Right atrium auricular region (tissue), 2 donors: ENCODE results near the gene AIM2. TPM values are rescaled to one million over a fixed set of nuclear protein-coding genes. Genes with fewer than 3 reads are reported as not detected.
"Not testable (repeated sequence)": the region's sequence is repeated elsewhere in the genome, so short reads cannot be mapped to it uniquely, and the experiment has no call there.

ENCODE experiments used
- DNase-seq: peaks from one replicate; pipeline ENCODE4 v3.0.0-alpha.2; 2019; ENCODE audit warnings: low spot score
- H3K27ac ChIP-seq, 2 donors: fragments of 200-600 bp; sonication (generic); 1 replicate in 1 of 2; 2 replicates in 1 of 2; pipeline ENCODE4 v1.5.1; 2016 to 2019
- H3K27me3 ChIP-seq, 2 donors: fragments of 200-600 bp; sonication (generic); one replicate each; pipeline versions ENCODE4 v1.5.1 to v1.6.0; 2017 to 2019
- H3K36me3 ChIP-seq: fragments of 200-600 bp; sonication (generic); one replicate; pipeline ENCODE4 v1.5.1; 2016
- H3K4me1 ChIP-seq, 2 donors: fragments of 200-600 bp; sonication (generic); one replicate each; pipeline versions ENCODE4 v1.5.1 to v1.6.0; 2017 to 2019
- H3K4me3 ChIP-seq, 2 donors: fragments of 200-600 bp; sonication (generic); 1 replicate in 1 of 2; 2 replicates in 1 of 2; pipeline ENCODE4 v1.5.1; 2017 to 2019; ENCODE audit warnings: mild to moderate bottlenecking in 1 of 2, moderate library complexity in 1 of 2
- H3K9me3 ChIP-seq, 2 donors: fragments of 200-600 bp; sonication (generic); one replicate each; pipeline ENCODE4 v1.5.1; 2019
- total RNA-seq, 2 donors: library from RNA; depleted of rRNA; stranded (reverse); fragments of >200 nt; gene quantifications; one replicate each; pipeline ENCODE4 v1.1.0, GENCODE V29; 2016
- TF ChIP-seq, protein P1 (sequence below), 2 donors: fragments of 200-600 bp; sonication (generic); IDR thresholded peaks; one replicate each; pipeline ENCODE4 v1.5.1; 2019; ENCODE audit warnings: antibody characterized with exemption in 2 of 2

Gene AIM2
- total RNA-seq, 2 donors from 2014 or later, result not detected

DNA sequence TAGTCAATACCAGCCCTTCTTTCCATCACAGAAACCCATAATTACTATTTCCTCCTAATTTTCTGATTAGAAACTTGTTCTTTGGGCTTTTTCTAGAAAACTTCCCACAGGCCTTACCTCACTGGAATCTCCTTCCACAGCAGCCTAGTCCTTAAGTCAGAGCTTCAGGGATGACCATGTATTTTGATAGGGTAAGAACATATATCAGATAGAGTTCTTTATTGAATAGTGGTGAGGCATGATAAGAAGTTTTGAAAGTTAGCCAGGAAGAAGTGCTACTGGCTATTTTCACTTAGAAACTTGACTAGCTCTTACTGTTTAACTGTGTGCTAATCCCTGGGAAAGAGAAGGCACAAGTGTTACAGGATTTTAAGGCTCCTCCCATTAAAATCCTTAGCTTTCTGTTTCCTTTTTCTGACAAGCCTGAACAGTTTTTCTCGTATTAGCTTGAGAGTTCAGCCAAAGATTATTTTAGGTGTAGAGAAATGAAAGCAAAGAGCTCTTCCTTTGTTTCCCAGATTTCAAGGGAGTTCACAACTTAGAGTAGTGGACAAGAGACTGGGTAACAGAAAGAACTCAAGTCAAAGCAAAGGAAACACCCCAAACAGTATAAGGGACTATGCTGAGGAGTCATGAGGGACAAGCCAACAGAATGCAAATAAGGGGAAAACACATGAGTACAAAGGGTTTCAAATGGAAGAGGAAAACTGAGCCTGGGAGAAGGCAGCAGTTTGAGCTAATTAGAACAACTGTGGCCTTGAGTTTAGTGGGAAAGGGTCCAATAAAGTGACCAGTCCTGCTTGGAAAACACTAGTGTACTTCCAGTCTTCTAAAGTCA lies 37.2 kb upstream of the AIM2 start:
- Histone ChIP-seq H3K36me3 (no peaks in the 10 kb centered on the region), H3K9me3 (no peaks in the 10 kb centered on the region), H3K4me1 (no peaks in the 10 kb centered on the region), H3K27me3 (no peaks in the 10 kb centered on the region), H3K27ac (no peak overlapping the region), H3K4me3 (no peak overlapping the region)
- no peak for DNase-seq
- TF ChIP-seq, protein P1, sequence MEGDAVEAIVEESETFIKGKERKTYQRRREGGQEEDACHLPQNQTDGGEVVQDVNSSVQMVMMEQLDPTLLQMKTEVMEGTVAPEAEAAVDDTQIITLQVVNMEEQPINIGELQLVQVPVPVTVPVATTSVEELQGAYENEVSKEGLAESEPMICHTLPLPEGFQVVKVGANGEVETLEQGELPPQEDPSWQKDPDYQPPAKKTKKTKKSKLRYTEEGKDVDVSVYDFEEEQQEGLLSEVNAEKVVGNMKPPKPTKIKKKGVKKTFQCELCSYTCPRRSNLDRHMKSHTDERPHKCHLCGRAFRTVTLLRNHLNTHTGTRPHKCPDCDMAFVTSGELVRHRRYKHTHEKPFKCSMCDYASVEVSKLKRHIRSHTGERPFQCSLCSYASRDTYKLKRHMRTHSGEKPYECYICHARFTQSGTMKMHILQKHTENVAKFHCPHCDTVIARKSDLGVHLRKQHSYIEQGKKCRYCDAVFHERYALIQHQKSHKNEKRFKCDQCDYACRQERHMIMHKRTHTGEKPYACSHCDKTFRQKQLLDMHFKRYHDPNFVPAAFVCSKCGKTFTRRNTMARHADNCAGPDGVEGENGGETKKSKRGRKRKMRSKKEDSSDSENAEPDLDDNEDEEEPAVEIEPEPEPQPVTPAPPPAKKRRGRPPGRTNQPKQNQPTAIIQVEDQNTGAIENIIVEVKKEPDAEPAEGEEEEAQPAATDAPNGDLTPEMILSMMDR (IDR thresholded peaks at IDR 0.05), result no peak

DNA sequence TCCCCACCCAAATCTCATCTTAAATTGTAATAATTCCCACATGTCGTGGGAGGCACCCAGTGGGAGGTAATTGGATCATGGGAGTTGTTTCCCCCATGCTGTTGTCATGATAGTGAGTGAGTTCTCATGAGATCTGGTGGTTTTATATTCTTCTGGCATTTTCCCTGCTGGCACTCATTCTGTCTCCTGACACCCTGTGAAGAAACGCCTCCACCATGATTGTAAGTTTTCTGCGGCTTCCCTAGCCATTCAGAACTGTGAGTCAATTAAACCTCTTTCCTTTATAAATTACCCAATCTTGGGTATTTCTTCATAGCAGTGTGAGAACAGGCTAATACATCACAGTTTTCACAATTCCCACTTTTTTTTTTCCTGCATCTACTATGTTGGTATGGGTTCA lies 26.5 kb upstream of the AIM2 start:
- not testable (repeated sequence) for DNase-seq, H3K9me3 ChIP-seq, H3K4me3 ChIP-seq, H3K27ac ChIP-seq, H3K27me3 ChIP-seq, H3K36me3 ChIP-seq, H3K4me1 ChIP-seq

DNA sequence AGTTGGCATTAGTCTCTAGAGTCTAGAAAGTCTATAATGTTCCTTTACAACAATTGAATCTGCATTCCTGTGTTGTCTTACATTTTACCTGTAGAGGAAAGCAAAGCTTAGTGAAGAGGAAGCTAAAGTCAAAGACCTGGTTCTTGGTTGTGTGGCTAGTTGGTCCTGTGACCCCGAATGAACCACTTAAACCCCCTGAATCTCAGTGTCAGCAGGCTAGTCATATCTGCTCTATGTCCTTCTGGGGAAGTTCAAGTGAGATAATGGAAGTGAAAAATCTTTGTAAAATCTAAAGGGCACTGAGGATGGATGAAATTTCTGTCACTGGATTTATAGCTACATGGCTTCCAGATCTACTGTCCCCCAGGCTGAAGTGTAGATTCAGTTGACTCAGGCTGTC lies 24.0 kb upstream of the AIM2 start:
- Histone ChIP-seq H3K4me3 (no peak overlapping the region), H3K27me3 (no peaks in the 10 kb centered on the region), H3K4me1 (no peaks in the 10 kb centered on the region), H3K27ac (no peak overlapping the region), H3K9me3 (no peaks in the 10 kb centered on the region), H3K36me3 (no peaks in the 10 kb centered on the region)
- TF ChIP-seq, protein P1 (IDR thresholded peaks at IDR 0.05), result no peak
- DNase-seq, result no peak

DNA sequence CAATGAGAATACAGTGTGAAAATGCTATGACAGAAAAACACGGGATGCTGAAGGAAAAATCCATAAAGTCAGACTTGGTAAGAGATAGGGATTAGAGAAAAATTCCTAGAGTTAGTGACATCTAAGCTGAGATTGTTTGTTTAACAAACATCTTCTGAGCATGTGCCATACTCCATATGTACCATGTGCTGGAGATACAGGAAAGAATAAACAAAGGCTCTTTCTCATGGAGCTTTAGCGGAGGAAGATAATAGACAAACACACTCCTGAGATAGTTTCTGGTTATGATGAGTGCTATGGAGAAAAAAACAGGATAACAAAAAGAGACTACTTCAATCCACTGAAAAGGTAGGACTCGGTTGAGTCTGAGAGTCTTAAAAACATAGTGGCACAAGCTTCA lies 22.0 kb upstream of the AIM2 start:
- DNase-seq, result no peak
- H3K27ac ChIP-seq, result no peak overlapping the region
- no peaks in the 10 kb centered on the region for H3K4me1 ChIP-seq
- TF ChIP-seq, protein P1 (IDR thresholded peaks at IDR 0.05), result no peak
- no peaks in the 10 kb centered on the region for H3K27me3 ChIP-seq
- H3K36me3 ChIP-seq, result no peaks in the 10 kb centered on the region
- H3K9me3 ChIP-seq, result no peaks in the 10 kb centered on the region
- no peak overlapping the region for H3K4me3 ChIP-seq

DNA sequence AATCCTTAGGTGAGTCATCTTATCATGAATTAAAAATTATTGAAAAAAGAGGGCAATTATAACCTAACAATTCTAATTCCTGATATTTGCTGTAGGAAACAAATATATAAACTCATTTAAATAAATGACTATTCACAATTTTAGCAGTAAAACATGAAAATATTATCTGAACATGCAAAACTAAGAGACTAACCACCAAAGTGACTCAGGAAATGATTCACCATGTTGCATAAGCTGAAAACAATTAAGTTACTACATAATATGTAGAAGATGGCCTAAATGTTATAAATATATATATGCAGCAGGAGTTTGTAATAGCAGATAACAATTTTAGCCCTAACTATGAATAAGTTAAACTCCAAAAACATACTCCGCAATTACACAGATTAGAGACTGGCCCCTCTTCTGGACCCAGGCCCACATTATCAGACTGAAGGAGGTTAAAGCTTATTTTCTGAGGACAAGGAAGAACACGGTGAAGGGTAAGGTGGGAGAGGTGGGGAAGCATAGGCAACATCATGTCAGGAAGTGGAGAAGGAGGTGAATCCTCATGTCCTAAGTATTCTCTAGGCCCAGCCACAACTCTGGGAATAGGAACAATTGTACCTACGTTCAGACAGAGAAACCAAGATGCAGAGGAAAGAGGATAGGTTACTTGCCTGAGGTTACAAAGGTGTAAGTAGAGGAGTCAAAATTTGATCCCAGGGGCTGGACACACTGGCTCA lies 15.6 kb upstream of the AIM2 start:
- H3K9me3 ChIP-seq, result no peaks in the 10 kb centered on the region
- no peak overlapping the region for H3K27ac ChIP-seq
- DNase-seq, result no peak
- no peaks in the 10 kb centered on the region for H3K4me1 ChIP-seq
- TF ChIP-seq, protein P1 (IDR thresholded peaks at IDR 0.05), result no peak
- no peaks in the 10 kb centered on the region for H3K36me3 ChIP-seq
- H3K27me3 ChIP-seq, result no peaks in the 10 kb centered on the region
- no peak overlapping the region for H3K4me3 ChIP-seq

DNA sequence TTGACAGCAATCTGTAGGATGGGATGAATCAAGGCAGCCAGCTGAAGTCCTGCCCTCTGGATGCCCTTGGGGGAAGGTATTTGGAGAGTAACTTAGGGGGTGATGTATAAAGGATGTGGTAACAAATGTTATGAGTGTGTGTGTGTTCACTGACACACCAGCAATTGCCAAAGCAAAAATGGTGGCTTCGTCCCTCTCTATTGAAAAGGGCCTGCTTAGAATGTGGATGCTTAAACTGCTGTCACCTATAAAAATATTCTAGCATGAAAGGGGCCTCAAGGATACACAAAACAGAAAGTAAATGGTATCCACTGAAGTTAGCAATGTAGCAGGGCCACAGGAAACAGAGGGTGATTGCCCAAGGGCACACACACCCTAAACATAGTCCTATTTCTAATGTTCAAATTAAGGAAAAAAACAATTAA lies 15.1 kb upstream of the AIM2 start:
- Histone ChIP-seq H3K27me3 (no peaks in the 10 kb centered on the region), H3K27ac (no peak overlapping the region), H3K4me1 (no peaks in the 10 kb centered on the region), H3K9me3 (no peaks in the 10 kb centered on the region), H3K4me3 (no peak overlapping the region), H3K36me3 (no peaks in the 10 kb centered on the region)
- TF ChIP-seq, protein P1 (IDR thresholded peaks at IDR 0.05), result no peak
- no peak for DNase-seq
